ENCODE results near the gene RPL22.

The RPL22 gene

GRCh38 chr1:6151291-6151822 is 48.0 kb downstream of the RPL22 start:
- DNase-seq (ENCODE audit: low read depth): no peak

- DNase-seq (ENCODE audit: low read depth): no peak
Measured at GRCh38 chr1:6150006-6150938, 49.1 kb downstream of the RPL22 start.

GRCh38 chr1:6149597-6149996 is 49.8 kb downstream of the RPL22 start:
- no peak for DNase-seq (ENCODE audit: low read depth)

GRCh38 chr1:6148497-6149241 is 50.7 kb downstream of the RPL22 start:
- DNase-seq (ENCODE audit: low read depth): no peak

DNA sequence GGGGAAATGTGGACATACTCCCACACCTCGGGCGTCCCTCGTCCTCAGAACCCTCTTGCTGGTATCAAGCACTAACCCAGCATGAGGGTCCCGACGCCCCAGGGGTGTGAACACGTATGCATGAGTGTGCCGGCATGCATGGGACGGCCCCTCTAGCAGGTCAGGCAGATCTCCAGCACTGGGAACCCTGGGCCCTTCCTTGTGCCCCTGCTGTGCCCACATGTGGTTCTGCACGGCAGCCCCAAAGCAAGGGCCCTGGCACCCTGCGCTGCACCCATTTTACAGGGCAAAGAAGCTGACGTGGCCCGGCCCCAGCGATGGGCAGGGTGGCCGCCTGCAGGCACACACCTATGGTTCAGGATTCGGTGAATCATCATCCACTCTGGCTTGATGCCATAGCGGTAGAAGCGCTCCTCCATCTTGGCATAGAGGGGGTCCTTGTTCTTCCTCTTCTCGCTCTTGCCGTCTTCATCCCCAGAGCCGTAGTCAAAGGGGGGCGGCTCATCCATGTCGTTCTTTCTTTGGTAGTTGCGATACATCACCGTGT is 53.5 kb downstream of the RPL22 start:
- no peak for DNase-seq (ENCODE audit: low read depth)

GRCh38 chr1:6145396-6145750 is 54.0 kb downstream of the RPL22 start:
- no peak for DNase-seq (ENCODE audit: low read depth)

DNA sequence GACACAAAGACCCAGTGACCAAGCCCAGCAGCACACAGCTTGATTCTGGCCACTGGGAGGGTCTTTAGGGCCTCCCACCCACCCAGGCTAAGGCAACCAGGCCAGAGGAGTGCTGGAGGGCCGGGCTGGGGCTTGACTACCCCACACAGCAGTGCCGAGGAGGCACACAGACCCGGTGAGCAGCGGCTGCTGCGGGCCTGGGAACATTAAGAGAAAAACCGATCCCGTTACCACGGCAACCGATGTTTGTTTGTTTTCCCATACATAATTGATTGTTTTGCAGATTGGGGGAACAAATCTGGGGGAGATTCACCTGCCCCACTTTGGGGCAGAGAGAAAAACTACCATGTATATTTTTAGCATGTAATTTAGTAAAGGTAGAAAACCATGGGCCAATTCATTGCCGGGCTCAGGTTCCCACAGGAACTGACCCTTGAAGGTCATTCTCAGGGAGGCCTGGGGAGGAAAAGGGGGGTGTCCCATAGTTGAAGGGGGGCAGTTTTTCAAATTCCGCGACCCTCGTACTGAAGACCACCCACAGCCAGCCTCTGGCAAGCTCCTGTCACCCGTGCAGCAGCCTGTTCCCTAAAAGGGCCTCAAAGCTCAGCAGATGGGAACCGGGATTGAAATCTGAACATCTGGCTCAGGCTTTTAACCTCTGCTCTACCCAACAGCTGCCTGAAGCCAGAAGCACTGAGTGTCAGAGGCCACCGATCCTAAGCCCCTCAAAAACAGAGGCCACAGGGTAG is 54.6 kb downstream of the RPL22 start:
- no peak for DNase-seq (ENCODE audit: low read depth)

GRCh38 chr1:6144175-6144574 is 55.2 kb downstream of the RPL22 start:
- DNase-seq (ENCODE audit: low read depth): no peak

GRCh38 chr1:6143395-6143794 is 56.0 kb downstream of the RPL22 start:
- no peak for DNase-seq (ENCODE audit: low read depth)

GRCh38 chr1:6142734-6143133 is 56.7 kb downstream of the RPL22 start:
- no peak for DNase-seq (ENCODE audit: low read depth)

GRCh38 chr1:6142036-6142621 is 57.3 kb downstream of the RPL22 start:
- DNase-seq (ENCODE audit: low read depth): no peak

DNA sequence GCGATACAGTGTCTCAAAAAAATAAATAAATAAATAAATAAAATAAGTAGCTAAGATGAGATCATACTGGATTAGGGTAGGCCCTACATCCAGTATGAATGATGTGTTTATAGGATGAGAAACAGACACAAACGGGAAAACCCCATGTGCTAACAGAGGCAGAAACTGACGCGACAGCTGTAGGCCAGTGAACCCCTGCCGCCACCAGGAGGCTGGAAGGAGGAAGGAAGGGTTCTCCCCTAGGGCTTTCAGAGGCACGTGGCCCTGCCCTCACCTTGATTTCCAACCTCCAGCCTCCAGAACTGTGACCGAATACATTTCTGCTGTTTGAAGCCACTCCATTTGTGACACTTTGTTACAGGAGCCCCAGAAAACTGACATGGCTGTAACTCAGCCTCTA is 57.8 kb downstream of the RPL22 start:
- no peak for DNase-seq (ENCODE audit: low read depth)

DNA sequence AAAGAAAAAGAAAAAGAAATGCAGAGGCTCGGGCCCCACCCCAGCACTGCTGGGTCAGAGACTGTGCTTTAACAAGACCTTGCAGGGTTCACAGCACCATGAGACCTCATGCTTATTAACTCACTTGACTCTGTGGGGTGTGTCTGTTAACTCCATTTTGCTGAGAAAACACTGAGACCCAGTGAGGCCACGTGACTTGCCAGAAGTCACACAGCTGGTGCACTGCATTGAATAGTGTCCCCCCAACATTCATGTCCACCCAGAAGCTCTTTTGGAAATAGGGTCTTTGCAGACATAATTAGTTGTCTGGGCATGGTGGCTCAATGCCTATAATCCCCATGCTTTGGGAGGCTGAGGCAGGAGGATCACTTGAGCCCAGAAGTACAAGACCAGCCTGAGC is 59.0 kb downstream of the RPL22 start:
- no peak for DNase-seq (ENCODE audit: low read depth)

- no peak for DNase-seq (ENCODE audit: low read depth)
Measured at GRCh38 chr1:6137758-6138157, 61.6 kb downstream of the RPL22 start.

- DNase-seq (ENCODE audit: low read depth): no peak
Measured at GRCh38 chr1:6136516-6137220, 62.7 kb downstream of the RPL22 start.

All from CMK (cell line).